Caco-2 (cell line): ENCODE data around the gene SPPL2A. TPM values are rescaled to one million over a fixed set of nuclear protein-coding genes. Genes with fewer than 3 reads are reported as not detected.
A peak's percentile ranks its signal among the peaks of the same experiment; 100 is the strongest.

Experiments
- BruUV-seq: library from RNA; stranded (reverse); fragments of 400-500 nt; replicated peaks from 2 replicates; lab custom pipeline; 2021; lab: Mats Ljungman, UMichigan
- CTCF ChIA-PET: fragments of 300-600 bp; sonication (Branson Sonifier 250); formaldehyde crosslinking; loops from one replicate; lab custom pipeline; 2022; ENCODE audit warnings: antibody characterized with exemption; lab: Charles Lee
- POLR2A ChIA-PET: fragments of 300-600 bp; sonication (Branson Sonifier 250); formaldehyde crosslinking; loops from one replicate; lab custom pipeline; 2022; ENCODE audit warnings: antibody characterized with exemption; lab: Charles Lee
- DNase-seq, 2 experiments: peaks; one replicate each; pipeline versions ENCODE4 v3.0.0 to v3.0.0-alpha.2; 2020 to 2022
- H3K27me3 ChIP-seq: replicated peaks from 2 replicates; pipeline ENCODE4 v1.6.0; 2011; ENCODE audit warnings: low read length; ENCODE audit not compliant: control insufficient read depth, insufficient read depth
- H3K36me3 ChIP-seq: 2 replicates; pipeline ENCODE4 v1.5.1; 2011; ENCODE audit warnings: low read length; ENCODE audit not compliant: control insufficient read depth, insufficient read depth
- H3K4me1 ChIP-seq: fragments of 250-450 bp; sonication (Bioruptor Pico); 2 replicates; pipeline ENCODE4 v1.5.1; 2020; ENCODE audit warnings: mild to moderate bottlenecking
- H3K4me3 ChIP-seq: 2 replicates; pipeline ENCODE4 v1.5.1; 2011; ENCODE audit warnings: low read depth, mild to moderate bottlenecking, control low read depth, low read length
- H3K9me3 ChIP-seq: fragments of 250-450 bp; sonication (Bioruptor Pico); 2 replicates; pipeline ENCODE4 v1.5.1; 2020; ENCODE audit warnings: mild to moderate bottlenecking, moderate library complexity
- H3K27ac Mint-ChIP-seq: one replicate; pipeline ENCODE4 v1.8.0; 2022; ENCODE audit warnings: mixed read lengths; ENCODE audit not compliant: unreplicated experiment
- H3K27me3 Mint-ChIP-seq: one replicate; pipeline ENCODE4 v1.8.0; 2022; ENCODE audit warnings: mixed read lengths; ENCODE audit not compliant: insufficient read depth, unreplicated experiment
- H3K36me3 Mint-ChIP-seq: one replicate; pipeline ENCODE4 v1.8.0; 2022; ENCODE audit warnings: mild to moderate bottlenecking, mixed read lengths; ENCODE audit not compliant: insufficient read depth, unreplicated experiment
- H3K4me1 Mint-ChIP-seq: one replicate; pipeline ENCODE4 v1.8.0; 2022; ENCODE audit warnings: low read depth, mixed read lengths; ENCODE audit not compliant: unreplicated experiment
- H3K4me3 Mint-ChIP-seq: one replicate; pipeline ENCODE4 v1.8.0; 2022; ENCODE audit warnings: mild to moderate bottlenecking, moderate library complexity, mixed read lengths; ENCODE audit not compliant: unreplicated experiment
- H3K9me3 Mint-ChIP-seq: one replicate; pipeline ENCODE4 v1.8.0; 2022; ENCODE audit warnings: mixed read lengths; ENCODE audit not compliant: unreplicated experiment
- intact Hi-C: fragments of 100-400 bp; cut with micrococcal nuclease; formaldehyde crosslinking; loops from one replicate; pipeline ENCODE4 v1.10.0; 2022; ENCODE audit not compliant: unreplicated experiment
- total RNA-seq: library from RNA; stranded (reverse); gene quantifications from 2 replicates; pipeline ENCODE4 v1.2.3, GENCODE V29; 2022
- TF ChIP-seq, protein P1 (sequence below), 2 experiments: fragments of 200-600 bp in 1 of 2; IDR thresholded peaks; 1 replicate in 1 of 2; 2 replicates in 1 of 2; pipeline versions ENCODE4 v1.5.1 to v1.8.0; 2011 to 2022; ENCODE audit warnings: antibody characterized with exemption in 1 of 2, control low read depth in 1 of 2, inconsistent platforms in 1 of 2, low read depth in 1 of 2, low read length in 1 of 2, mild to moderate bottlenecking in 1 of 2, moderate library complexity in 1 of 2; ENCODE audit not compliant: insufficient read depth in 1 of 2, severe bottlenecking in 1 of 2, unreplicated experiment in 1 of 2

SPPL2A gene
- total RNA-seq, 1 experiment from 2014 or later = 131 TPM

DNA sequence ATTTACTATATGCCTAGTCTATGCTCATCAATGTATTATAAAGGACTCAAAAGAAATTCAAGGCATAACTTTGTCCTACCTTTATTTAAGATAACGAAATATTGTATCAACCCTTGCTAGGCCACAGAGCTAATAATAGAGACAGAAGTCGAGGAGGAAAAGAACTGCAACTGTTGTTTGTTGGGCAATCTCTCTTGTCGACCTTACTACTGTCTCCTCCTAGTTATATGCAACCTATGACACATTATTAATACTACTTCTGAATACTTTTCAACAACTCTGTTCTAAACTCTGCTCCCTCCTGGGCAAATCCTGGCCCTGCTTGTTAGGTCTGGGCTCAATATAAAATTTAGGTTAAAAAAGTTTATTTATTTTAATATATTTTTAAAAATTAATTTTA, 24.6 kb downstream of the SPPL2A start:
- Mint-ChIP-seq H3K9me3 (no peaks in the 10 kb centered on the region), H3K27ac (no peak overlapping the region), H3K36me3 (peaks cover 39% of the 10 kb centered on the region), H3K27me3 (no peaks in the 10 kb centered on the region), H3K4me3 (no peak overlapping the region), H3K4me1 (no peaks in the 10 kb centered on the region)
- no peak for DNase-seq
- CTCF ChIA-PET = no interaction called here
- TF ChIP-seq, protein P1, sequence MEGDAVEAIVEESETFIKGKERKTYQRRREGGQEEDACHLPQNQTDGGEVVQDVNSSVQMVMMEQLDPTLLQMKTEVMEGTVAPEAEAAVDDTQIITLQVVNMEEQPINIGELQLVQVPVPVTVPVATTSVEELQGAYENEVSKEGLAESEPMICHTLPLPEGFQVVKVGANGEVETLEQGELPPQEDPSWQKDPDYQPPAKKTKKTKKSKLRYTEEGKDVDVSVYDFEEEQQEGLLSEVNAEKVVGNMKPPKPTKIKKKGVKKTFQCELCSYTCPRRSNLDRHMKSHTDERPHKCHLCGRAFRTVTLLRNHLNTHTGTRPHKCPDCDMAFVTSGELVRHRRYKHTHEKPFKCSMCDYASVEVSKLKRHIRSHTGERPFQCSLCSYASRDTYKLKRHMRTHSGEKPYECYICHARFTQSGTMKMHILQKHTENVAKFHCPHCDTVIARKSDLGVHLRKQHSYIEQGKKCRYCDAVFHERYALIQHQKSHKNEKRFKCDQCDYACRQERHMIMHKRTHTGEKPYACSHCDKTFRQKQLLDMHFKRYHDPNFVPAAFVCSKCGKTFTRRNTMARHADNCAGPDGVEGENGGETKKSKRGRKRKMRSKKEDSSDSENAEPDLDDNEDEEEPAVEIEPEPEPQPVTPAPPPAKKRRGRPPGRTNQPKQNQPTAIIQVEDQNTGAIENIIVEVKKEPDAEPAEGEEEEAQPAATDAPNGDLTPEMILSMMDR (IDR thresholded peaks at IDR 0.05; ENCODE audit: insufficient read depth in 1 of 2, low read depth in 1 of 2, low read length in 1 of 2, severe bottlenecking in 1 of 2, unreplicated experiment in 1 of 2) = no peak
- Histone ChIP-seq H3K27me3 (no peaks in the 10 kb centered on the region), H3K9me3 (no peaks in the 10 kb centered on the region), H3K36me3 (no peaks in the 10 kb centered on the region), H3K4me1 (0 out of 2 replicates have a peak, but pooled peaks cover 2% of the 10 kb centered on the region), H3K4me3 (no peak overlapping the region)
- BruUV-seq = no TSS peak
- POLR2A ChIA-PET = no interaction called here
- intact Hi-C loops = no loop called here

GRCh38 chr15:50736823-50737222, 28.7 kb downstream of the SPPL2A start:
- POLR2A ChIA-PET = no interaction called here
- H3K27ac Mint-ChIP-seq = no peak overlapping the region
- CTCF ChIA-PET = interaction anchor here (0.7 kb wide), 1 partner anchor 51 kb away, joined by 7 read pairs; no protein-coding TSS in a partner anchor
- BruUV-seq = no TSS peak
- no peaks in the 10 kb centered on the region for H3K9me3 Mint-ChIP-seq
- H3K27me3 ChIP-seq = no peaks in the 10 kb centered on the region
- H3K4me3 Mint-ChIP-seq = no peak overlapping the region
- no peaks in the 10 kb centered on the region for H3K9me3 ChIP-seq
- no peaks in the 10 kb centered on the region for H3K4me1 Mint-ChIP-seq
- no peaks in the 10 kb centered on the region for H3K36me3 ChIP-seq
- H3K27me3 Mint-ChIP-seq = no peaks in the 10 kb centered on the region
- H3K4me1 ChIP-seq = 0 out of 2 replicates have a peak, but pooled peaks cover 3% of the 10 kb centered on the region
- H3K4me3 ChIP-seq = no peak overlapping the region
- peaks cover 58% of the 10 kb centered on the region for H3K36me3 Mint-ChIP-seq
- TF ChIP-seq, protein P1 (IDR thresholded peaks at IDR 0.05; ENCODE audit: insufficient read depth in 1 of 2, low read depth in 1 of 2, low read length in 1 of 2, severe bottlenecking in 1 of 2, unreplicated experiment in 1 of 2) = no peak
- intact Hi-C loops = no loop called here
- no peak for DNase-seq

GRCh38 chr15:50735156-50735555, 30.4 kb downstream of the SPPL2A start:
- POLR2A ChIA-PET = no interaction called here
- H3K27me3 ChIP-seq = no peaks in the 10 kb centered on the region

More at GRCh38 chr15:50735156-50735555, 30.4 kb downstream of the SPPL2A start:
- 0 out of 2 replicates have a peak, but pooled peaks cover 3% of the 10 kb centered on the region for H3K4me1 ChIP-seq
- peaks cover 58% of the 10 kb centered on the region for H3K36me3 Mint-ChIP-seq
- H3K4me3 ChIP-seq = no peak overlapping the region
- no peak for DNase-seq
- TF ChIP-seq, protein P1 (IDR thresholded peaks at IDR 0.05; ENCODE audit: insufficient read depth in 1 of 2, low read depth in 1 of 2, low read length in 1 of 2, severe bottlenecking in 1 of 2, unreplicated experiment in 1 of 2) = no peak
- CTCF ChIA-PET = no interaction called here
- no peaks in the 10 kb centered on the region for H3K4me1 Mint-ChIP-seq
- BruUV-seq = TSS peak; percentile 18
- H3K27me3 Mint-ChIP-seq = no peaks in the 10 kb centered on the region
- no peaks in the 10 kb centered on the region for H3K36me3 ChIP-seq
- no peak overlapping the region for H3K27ac Mint-ChIP-seq
- H3K4me3 Mint-ChIP-seq = no peak overlapping the region
- no peaks in the 10 kb centered on the region for H3K9me3 Mint-ChIP-seq
- intact Hi-C loops = no loop called here
- no peaks in the 10 kb centered on the region for H3K9me3 ChIP-seq
